PC-9 (cell line): Measurements from ENCODE around the gene ADAMTSL1.

Source experiments
- EZH2 ChIP-seq: fragments of 200-600 bp; sonication (generic); IDR thresholded peaks from 2 replicates; pipeline ENCODE4 v1.8.0; 2017; ENCODE audit warnings: antibody characterized with exemption, low read depth
- TF ChIP-seq, protein P1 (sequence below): fragments of 200-600 bp; sonication (generic); conservative IDR thresholded peaks from 2 replicates; pipeline ENCODE4 v1.6.1; 2017; ENCODE audit warnings: mixed run types, antibody characterized with exemption, mild to moderate bottlenecking, moderate library complexity

DNA sequence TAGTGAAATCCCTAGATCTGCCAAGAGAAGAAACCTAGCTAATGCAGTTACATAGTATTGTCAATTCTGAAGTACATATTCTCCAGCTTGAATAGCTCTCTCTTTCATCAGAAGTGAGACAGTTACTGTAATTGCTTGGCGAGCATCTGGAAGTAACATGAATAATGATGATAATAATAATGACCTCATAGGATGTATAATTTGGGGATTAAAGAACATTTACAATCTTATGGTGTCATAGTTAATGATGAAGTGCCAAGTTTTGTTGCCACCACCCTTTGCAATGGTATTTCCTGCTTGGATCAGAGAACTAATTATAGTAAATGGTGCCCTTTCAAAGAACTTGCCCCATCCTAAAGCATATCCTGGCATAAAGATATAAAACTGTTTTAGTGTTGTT is 201.4 kb downstream of the ADAMTSL1 start:
- TF ChIP-seq, protein P1, sequence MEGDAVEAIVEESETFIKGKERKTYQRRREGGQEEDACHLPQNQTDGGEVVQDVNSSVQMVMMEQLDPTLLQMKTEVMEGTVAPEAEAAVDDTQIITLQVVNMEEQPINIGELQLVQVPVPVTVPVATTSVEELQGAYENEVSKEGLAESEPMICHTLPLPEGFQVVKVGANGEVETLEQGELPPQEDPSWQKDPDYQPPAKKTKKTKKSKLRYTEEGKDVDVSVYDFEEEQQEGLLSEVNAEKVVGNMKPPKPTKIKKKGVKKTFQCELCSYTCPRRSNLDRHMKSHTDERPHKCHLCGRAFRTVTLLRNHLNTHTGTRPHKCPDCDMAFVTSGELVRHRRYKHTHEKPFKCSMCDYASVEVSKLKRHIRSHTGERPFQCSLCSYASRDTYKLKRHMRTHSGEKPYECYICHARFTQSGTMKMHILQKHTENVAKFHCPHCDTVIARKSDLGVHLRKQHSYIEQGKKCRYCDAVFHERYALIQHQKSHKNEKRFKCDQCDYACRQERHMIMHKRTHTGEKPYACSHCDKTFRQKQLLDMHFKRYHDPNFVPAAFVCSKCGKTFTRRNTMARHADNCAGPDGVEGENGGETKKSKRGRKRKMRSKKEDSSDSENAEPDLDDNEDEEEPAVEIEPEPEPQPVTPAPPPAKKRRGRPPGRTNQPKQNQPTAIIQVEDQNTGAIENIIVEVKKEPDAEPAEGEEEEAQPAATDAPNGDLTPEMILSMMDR = no peak
- no peak for TF ChIP-seq EZH2
